SW 1271 (cell line): Measurements from ENCODE around the gene HUS1.
"Not testable (repeated sequence)": the region's sequence is repeated elsewhere in the genome, so short reads cannot be mapped to it uniquely, and the experiment has no call there.

ENCODE experiments used
- DNase-seq, 2 experiments: peaks; one replicate each; lab custom pipeline; 2025; lab: John Stamatoyannopoulos, UW

HUS1 gene

GRCh38 chr7:47923081-47923875 lies 56.1 kb downstream of the HUS1 start:
- not testable (repeated sequence) for DNase-seq

GRCh38 chr7:47916514-47916913 lies 62.9 kb downstream of the HUS1 start:
- not testable (repeated sequence) for DNase-seq

GRCh38 chr7:47915616-47915976 lies 63.8 kb downstream of the HUS1 start:
- no peak for DNase-seq

- DNase-seq: no peak
These were observed 64.4 kb downstream of the HUS1 start for GRCh38 chr7:47914717-47915615.
